SJCRH30 (cell line): ENCODE results near the gene GTF2H3. TPM values are rescaled to one million over a fixed set of nuclear protein-coding genes. Genes with fewer than 3 reads are reported as not detected.
"Not testable (repeated sequence)": the region's sequence is repeated elsewhere in the genome, so short reads cannot be mapped to it uniquely, and the experiment has no call there.

Experiments
- DNase-seq, 2 experiments: peaks; one replicate each; pipeline ENCODE4 v3.0.0-alpha.2; 2015 to 2020
- H3K27ac ChIP-seq: fragments of 250-450 bp; sonication (Bioruptor Pico); 2 replicates; pipeline ENCODE4 v1.5.1; 2020; ENCODE audit warnings: mild to moderate bottlenecking, moderate library complexity
- H3K27me3 ChIP-seq: fragments of 250-450 bp; sonication (Bioruptor Pico); 2 replicates; pipeline ENCODE4 v1.5.1; 2020; ENCODE audit warnings: mild to moderate bottlenecking, moderate library complexity
- H3K36me3 ChIP-seq: fragments of 250-450 bp; sonication (Bioruptor Pico); 2 replicates; pipeline ENCODE4 v1.5.1; 2020; ENCODE audit warnings: mild to moderate bottlenecking, moderate library complexity
- H3K4me1 ChIP-seq: fragments of 250-450 bp; sonication (Bioruptor Pico); 2 replicates; pipeline ENCODE4 v1.5.1; 2020; ENCODE audit warnings: mild to moderate bottlenecking, moderate library complexity
- H3K4me3 ChIP-seq: fragments of 250-450 bp; sonication (Bioruptor Pico); 2 replicates; pipeline ENCODE4 v1.5.1; 2020; ENCODE audit warnings: mild to moderate bottlenecking, moderate library complexity
- H3K9me3 ChIP-seq: fragments of 250-450 bp; sonication (Bioruptor Pico); replicated peaks from 2 replicates; pipeline ENCODE4 v1.5.1; 2020; ENCODE audit warnings: mild to moderate bottlenecking, moderate library complexity
- total RNA-seq: library from RNA; depleted of rRNA; stranded (reverse); fragments of >200 nt; shearing (Covaris generic); gene quantifications from 2 replicates; pipeline ENCODE4 v1.2.3, GENCODE V29; 2014; rRNA removed

GTF2H3 gene
- 32.7 and 38.2 TPM in 2 replicates for total RNA-seq

- peak; percentile 97 for DNase-seq
- Histone ChIP-seq H3K4me1 (no peaks in the 10 kb centered on the region), H3K9me3 (no peaks in the 10 kb centered on the region), H3K4me3 (peak within 1 kb of the TSS; percentile 81), H3K36me3 (peaks cover 12% of the 10 kb centered on the region), H3K27ac (peak within 1 kb of the TSS; percentile 73), H3K27me3 (no peaks in the 10 kb centered on the region)
Observed at GRCh38 chr12:123633379-123634141, at the start of gene GTF2H3, which contains the start of gene EIF2B1. Gene GTF2H3, plus strand, starts transcription at chr12:123633829. Its CDS starts 31 bp downstream, at chr12:123633860. Gene EIF2B1, minus strand, starts transcription at chr12:123633686. Its CDS starts 129 bp downstream, at chr12:123633557.

- H3K27ac ChIP-seq = no peak overlapping the region
- peaks cover 82% of the 10 kb centered on the region for H3K36me3 ChIP-seq
- DNase-seq = no peak
- H3K27me3 ChIP-seq = no peaks in the 10 kb centered on the region
- H3K9me3 ChIP-seq = no peaks in the 10 kb centered on the region
- H3K4me3 ChIP-seq = no peak overlapping the region
- H3K4me1 ChIP-seq = no peaks in the 10 kb centered on the region
Observed at GRCh38 chr12:123591702-123592481, 41.7 kb upstream of the GTF2H3 start.

- Histone ChIP-seq H3K9me3 (no peaks in the 10 kb centered on the region), H3K27me3 (no peaks in the 10 kb centered on the region), H3K27ac (no peak overlapping the region), H3K36me3 (peaks cover 55% of the 10 kb centered on the region), H3K4me1 (no peaks in the 10 kb centered on the region), H3K4me3 (no peak overlapping the region)
- DNase-seq = no peak
Observed at GRCh38 chr12:123595729-123596128, 37.9 kb upstream of the GTF2H3 start.

- no peak overlapping the region for H3K4me3 ChIP-seq
Observed at GRCh38 chr12:123597100-123597499, 36.5 kb upstream of the GTF2H3 start.

GRCh38 chr12:123598522-123598921 is 35.1 kb upstream of the GTF2H3 start:
- H3K27ac ChIP-seq = no peak overlapping the region
- H3K4me3 ChIP-seq = no peak overlapping the region
- no peaks in the 10 kb centered on the region; the same call in 1 of the 2 replicates for H3K4me1 ChIP-seq
- DNase-seq = no peak
- peaks cover 35% of the 10 kb centered on the region for H3K36me3 ChIP-seq
- no peaks in the 10 kb centered on the region for H3K9me3 ChIP-seq
- H3K27me3 ChIP-seq = no peaks in the 10 kb centered on the region

More at GRCh38 chr12:123597100-123597499, 36.5 kb upstream of the GTF2H3 start:
- DNase-seq = no peak
- Histone ChIP-seq H3K36me3 (peaks cover 42% of the 10 kb centered on the region), H3K27me3 (no peaks in the 10 kb centered on the region), H3K9me3 (no peaks in the 10 kb centered on the region), H3K4me1 (no peaks in the 10 kb centered on the region), H3K27ac (no peak overlapping the region)

- Histone ChIP-seq H3K4me3 (no peak overlapping the region), H3K27me3 (no peaks in the 10 kb centered on the region), H3K27ac (no peak overlapping the region), H3K4me1 (no peaks in the 10 kb centered on the region; the same call in 1 of the 2 replicates), H3K9me3 (no peaks in the 10 kb centered on the region), H3K36me3 (peaks cover 37% of the 10 kb centered on the region)
- no peak for DNase-seq
Observed at GRCh38 chr12:123599310-123599709, 34.3 kb upstream of the GTF2H3 start.

GRCh38 chr12:123599721-123600120 is 33.9 kb upstream of the GTF2H3 start:
- Histone ChIP-seq H3K27ac (no peak overlapping the region), H3K4me1 (no peaks in the 10 kb centered on the region; the same call in 1 of the 2 replicates), H3K27me3 (no peaks in the 10 kb centered on the region), H3K9me3 (no peaks in the 10 kb centered on the region), H3K36me3 (peaks cover 36% of the 10 kb centered on the region), H3K4me3 (no peak overlapping the region)
- DNase-seq = no peak

GRCh38 chr12:123601602-123602489 is 31.8 kb upstream of the GTF2H3 start, which contains the start of gene DDX55:
Gene DDX55, plus strand, starts transcription at chr12:123602099. Its CDS starts 50 bp downstream, at chr12:123602149.
- peak within 1 kb of the TSS; percentile 85 for H3K27ac ChIP-seq
- H3K9me3 ChIP-seq = no peaks in the 10 kb centered on the region
- DNase-seq = peak; percentile 79 to 85
- H3K4me1 ChIP-seq = no peaks in the 10 kb centered on the region; the same call in 1 of the 2 replicates
- peak within 1 kb of the TSS; percentile 88 for H3K4me3 ChIP-seq
- H3K36me3 ChIP-seq = peaks cover 30% of the 10 kb centered on the region
- no peaks in the 10 kb centered on the region for H3K27me3 ChIP-seq

- H3K4me3 ChIP-seq = peak overlapping the region; percentile 88
- H3K27me3 ChIP-seq = no peaks in the 10 kb centered on the region
- H3K36me3 ChIP-seq = peaks cover 32% of the 10 kb centered on the region
- DNase-seq = no peak
- no peaks in the 10 kb centered on the region for H3K9me3 ChIP-seq
- no peaks in the 10 kb centered on the region; the same call in 1 of the 2 replicates for H3K4me1 ChIP-seq
- H3K27ac ChIP-seq = no peak overlapping the region; the same call in 1 of the 2 replicates
Observed at GRCh38 chr12:123602651-123603195, 30.9 kb upstream of the GTF2H3 start.

GRCh38 chr12:123603495-123603894 is 30.1 kb upstream of the GTF2H3 start:
- DNase-seq, H3K4me1 ChIP-seq, H3K27ac ChIP-seq, H3K27me3 ChIP-seq, H3K9me3 ChIP-seq, H3K4me3 ChIP-seq: not testable (repeated sequence)
- H3K36me3 ChIP-seq = peaks cover 40% of the 10 kb centered on the region

GRCh38 chr12:123607756-123608155 is 25.9 kb upstream of the GTF2H3 start:
- Histone ChIP-seq H3K4me3 (no peak overlapping the region), H3K9me3 (no peaks in the 10 kb centered on the region), H3K27ac (no peak overlapping the region), H3K4me1 (no peaks in the 10 kb centered on the region; the same call in 1 of the 2 replicates), H3K36me3 (peaks cover 77% of the 10 kb centered on the region), H3K27me3 (no peaks in the 10 kb centered on the region)
- no peak for DNase-seq

GRCh38 chr12:123608182-123608581 is 25.4 kb upstream of the GTF2H3 start:
- peaks cover 82% of the 10 kb centered on the region for H3K36me3 ChIP-seq
- H3K9me3 ChIP-seq = no peaks in the 10 kb centered on the region
- no peak overlapping the region for H3K27ac ChIP-seq
- no peak for DNase-seq
- no peaks in the 10 kb centered on the region for H3K27me3 ChIP-seq
- H3K4me3 ChIP-seq = no peak overlapping the region
- no peaks in the 10 kb centered on the region for H3K4me1 ChIP-seq

GRCh38 chr12:123614110-123614509 is 19.5 kb upstream of the GTF2H3 start:
- Histone ChIP-seq H3K27ac (no peak overlapping the region), H3K27me3 (no peaks in the 10 kb centered on the region), H3K4me3 (no peak overlapping the region), H3K36me3 (peaks cover 83% of the 10 kb centered on the region), H3K4me1 (no peaks in the 10 kb centered on the region), H3K9me3 (no peaks in the 10 kb centered on the region)
- DNase-seq = no peak

GRCh38 chr12:123614531-123614930 is 19.1 kb upstream of the GTF2H3 start:
- no peak overlapping the region for H3K27ac ChIP-seq
- DNase-seq = no peak
- no peaks in the 10 kb centered on the region for H3K27me3 ChIP-seq
- no peaks in the 10 kb centered on the region for H3K9me3 ChIP-seq
- peaks cover 84% of the 10 kb centered on the region for H3K36me3 ChIP-seq
- no peak overlapping the region for H3K4me3 ChIP-seq
- H3K4me1 ChIP-seq = no peaks in the 10 kb centered on the region
